GM06990 (cell line): Measurements from ENCODE around the gene NR4A3.

Experiments
- DNase-seq: peaks from one replicate; pipeline ENCODE4 v3.0.0-alpha.2; 2011; ENCODE audit not compliant: insufficient read length; ENCODE audit errors: extremely low read depth
- H3K27me3 ChIP-seq: replicated peaks from 2 replicates; pipeline ENCODE4 v1.6.0; 2011; ENCODE audit warnings: low read length; ENCODE audit not compliant: control insufficient read depth, insufficient read depth
- H3K36me3 ChIP-seq: 2 replicates; pipeline ENCODE4 v1.5.1; 2011; ENCODE audit warnings: low read length; ENCODE audit not compliant: control insufficient read depth, insufficient read depth
- H3K4me3 ChIP-seq: replicated peaks from 2 replicates; pipeline ENCODE4 v1.5.1; 2011; ENCODE audit warnings: low read depth, mild to moderate bottlenecking, control low read depth, low read length
- CTCF ChIP-seq: IDR thresholded peaks from 2 replicates; pipeline ENCODE4 v1.5.1; 2011; ENCODE audit warnings: low read length, control low read depth, mild to moderate bottlenecking, inconsistent platforms; ENCODE audit not compliant: insufficient read depth, poor library complexity, severe bottlenecking

The NR4A3 gene

GRCh38 chr9:99866398-99866797, 44.7 kb downstream of the NR4A3 start:
- DNase-seq = no peak
- Histone ChIP-seq H3K4me3 (no peak overlapping the region), H3K36me3 (no peaks in the 10 kb centered on the region), H3K27me3 (no peaks in the 10 kb centered on the region)
- no peak for TF ChIP-seq CTCF

- Histone ChIP-seq H3K4me3 (no peak overlapping the region), H3K36me3 (no peaks in the 10 kb centered on the region), H3K27me3 (no peaks in the 10 kb centered on the region)
- DNase-seq = no peak
- TF ChIP-seq CTCF = no peak
These were observed 45.9 kb downstream of the NR4A3 start for GRCh38 chr9:99867536-99867935.

GRCh38 chr9:99867968-99868367, 46.3 kb downstream of the NR4A3 start:
- no peaks in the 10 kb centered on the region for H3K27me3 ChIP-seq
- no peak for TF ChIP-seq CTCF
- no peak for DNase-seq
- no peak overlapping the region for H3K4me3 ChIP-seq
- H3K36me3 ChIP-seq = no peaks in the 10 kb centered on the region

GRCh38 chr9:99868845-99869244, 47.2 kb downstream of the NR4A3 start:
- peak; percentile 28 for DNase-seq
- TF ChIP-seq CTCF = no peak
- no peaks in the 10 kb centered on the region for H3K27me3 ChIP-seq
- H3K36me3 ChIP-seq = no peaks in the 10 kb centered on the region
- H3K4me3 ChIP-seq = no peak overlapping the region

GRCh38 chr9:99870126-99870525, 48.4 kb downstream of the NR4A3 start:
- no peaks in the 10 kb centered on the region for H3K36me3 ChIP-seq
- H3K4me3 ChIP-seq = no peak overlapping the region
- H3K27me3 ChIP-seq = no peaks in the 10 kb centered on the region
- DNase-seq = no peak
- TF ChIP-seq CTCF = no peak

GRCh38 chr9:99873531-99873930, 51.8 kb downstream of the NR4A3 start:
- Histone ChIP-seq H3K36me3 (no peaks in the 10 kb centered on the region), H3K27me3 (no peaks in the 10 kb centered on the region), H3K4me3 (no peak overlapping the region)
- TF ChIP-seq CTCF = no peak
- DNase-seq = no peak
